Measurements from ENCODE around the gene NEK1. TPM values are rescaled to one million over a fixed set of nuclear protein-coding genes. Genes with fewer than 3 reads are reported as not detected.

Gene NEK1
- total and polyA plus RNA-seq, 2 donors (not counting 3 experiments of a cell fraction or from before 2014, with no cell fraction given): 2.6 to 10.1 TPM

DNA sequence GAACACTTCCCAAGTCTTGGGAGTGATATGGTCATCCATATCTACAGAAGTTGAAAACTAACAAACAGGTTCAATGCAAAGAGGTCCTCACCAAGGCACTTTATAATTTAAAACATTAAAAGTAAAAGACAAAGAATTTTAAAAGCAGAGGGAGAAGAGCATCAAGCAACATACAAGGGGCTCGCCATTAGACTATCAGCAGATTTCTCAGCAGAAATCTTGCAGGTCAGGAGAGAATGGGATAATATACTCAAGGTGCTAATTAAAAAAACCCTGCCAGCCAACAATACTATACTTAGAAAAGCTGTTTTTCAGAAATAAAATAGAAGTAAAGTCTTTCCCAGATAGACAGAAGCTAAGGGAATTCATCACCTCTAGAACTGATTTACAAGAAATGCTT is 121.2 kb downstream of the NEK1 start:
- H3K9ac ChIP-seq (replicated peaks; ENCODE audit: extremely low read depth, insufficient read depth, low read length): no peak overlapping the region
- dilution Hi-C loops (cut with MboI; ENCODE audit: extremely low pct_ligation_motif_present, low sequenced_read_pairs): no loop called here
- ChIA-PET CTCF (interaction anchor here (1.3 to 7.6 kb wide), 3 partner anchors 75 to 569 kb away, joined by 3 to 96 read pairs (median 6); no protein-coding TSS in a partner anchor), POLR2A (no interaction called here)
- H3K27ac ChIP-seq (ENCODE audit: insufficient read depth, low read depth, low read length): no peak overlapping the region
- H3K9me1 ChIP-seq (replicated peaks; ENCODE audit: control insufficient read depth, extremely low read depth, insufficient read depth, low read length): no peaks in the 10 kb centered on the region
- FAIRE-seq: no peak
- H3K79me2 ChIP-seq (ENCODE audit: control insufficient read depth, insufficient read depth, low read length): no peaks in the 10 kb centered on the region
- no peak overlapping the region for H3K4me3 ChIP-seq (replicated peaks in 1 of 3; ENCODE audit: insufficient read depth in 1 of 3, low read depth in 1 of 3, low read length in 3 of 3)
- TF ChIP-seq, protein P1, sequence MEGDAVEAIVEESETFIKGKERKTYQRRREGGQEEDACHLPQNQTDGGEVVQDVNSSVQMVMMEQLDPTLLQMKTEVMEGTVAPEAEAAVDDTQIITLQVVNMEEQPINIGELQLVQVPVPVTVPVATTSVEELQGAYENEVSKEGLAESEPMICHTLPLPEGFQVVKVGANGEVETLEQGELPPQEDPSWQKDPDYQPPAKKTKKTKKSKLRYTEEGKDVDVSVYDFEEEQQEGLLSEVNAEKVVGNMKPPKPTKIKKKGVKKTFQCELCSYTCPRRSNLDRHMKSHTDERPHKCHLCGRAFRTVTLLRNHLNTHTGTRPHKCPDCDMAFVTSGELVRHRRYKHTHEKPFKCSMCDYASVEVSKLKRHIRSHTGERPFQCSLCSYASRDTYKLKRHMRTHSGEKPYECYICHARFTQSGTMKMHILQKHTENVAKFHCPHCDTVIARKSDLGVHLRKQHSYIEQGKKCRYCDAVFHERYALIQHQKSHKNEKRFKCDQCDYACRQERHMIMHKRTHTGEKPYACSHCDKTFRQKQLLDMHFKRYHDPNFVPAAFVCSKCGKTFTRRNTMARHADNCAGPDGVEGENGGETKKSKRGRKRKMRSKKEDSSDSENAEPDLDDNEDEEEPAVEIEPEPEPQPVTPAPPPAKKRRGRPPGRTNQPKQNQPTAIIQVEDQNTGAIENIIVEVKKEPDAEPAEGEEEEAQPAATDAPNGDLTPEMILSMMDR (IDR thresholded peaks at IDR 0.05; ENCODE audit: extremely low read depth in 1 of 2, insufficient read depth in 1 of 2, low read depth in 1 of 2, low read length in 2 of 2): no peak
- TF ChIP-seq GATA2 (IDR thresholded peaks at IDR 0.05; ENCODE audit: insufficient read depth, insufficient read length, low read depth, low read length) (no peak), POLR2A (IDR thresholded peaks at IDR 0.05; ENCODE audit: low read depth, low read length) (no peak)
- BruUV-seq (replicated peaks): no TSS peak
- H3K27me3 ChIP-seq (ENCODE audit: control insufficient read depth in 2 of 2, insufficient read depth in 2 of 2, low read length in 2 of 2): no peaks in the 10 kb centered on the region
- no peaks in the 10 kb centered on the region for H3K9me3 ChIP-seq (replicated peaks; ENCODE audit: control insufficient read depth, insufficient read depth, low read length)
- H3K4me2 ChIP-seq (ENCODE audit: insufficient read depth, low read length): no peak overlapping the region
- no peaks in the 10 kb centered on the region for H4K20me1 ChIP-seq (replicated peaks; ENCODE audit: control insufficient read depth, extremely low read depth, insufficient read depth, low read length)
- intact Hi-C loops (cut with micrococcal nuclease): loop anchor here (5.0 kb wide), 1 partner anchor 904 kb away; no protein-coding TSS in a partner anchor
- no peak overlapping the region for H2AFZ ChIP-seq (ENCODE audit: low read depth, low read length)
- no peaks in the 10 kb centered on the region for H3K36me3 ChIP-seq (ENCODE audit: control insufficient read depth in 2 of 2, extremely low read depth in 1 of 2, insufficient read depth in 2 of 2, low read length in 2 of 2)
- DNase-seq (ENCODE audit: low read depth, low spot score): no peak
- no peaks in the 10 kb centered on the region for H3K4me1 ChIP-seq (ENCODE audit: control insufficient read depth, extremely low read depth, insufficient read depth, low read length)

DNA sequence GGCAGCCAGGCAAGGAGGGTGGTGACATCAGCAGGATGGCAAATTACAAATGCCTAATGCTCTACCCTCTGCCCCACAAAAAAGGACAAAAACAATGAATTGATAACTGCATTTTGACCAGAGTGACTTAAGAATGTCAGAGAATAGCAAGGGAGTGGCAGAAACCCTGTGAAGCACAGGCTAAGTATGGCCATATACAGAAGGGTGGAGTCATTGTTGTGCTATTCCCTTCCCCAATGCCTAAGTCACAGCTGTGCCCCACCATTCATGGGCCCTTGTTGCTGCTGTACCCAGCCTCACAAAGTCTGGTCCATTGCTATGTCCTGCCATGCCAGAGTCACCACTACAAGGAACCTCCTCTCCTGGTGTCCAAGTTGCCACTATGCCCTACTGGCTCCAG is 123.1 kb downstream of the NEK1 start:
- no peak for FAIRE-seq
- Histone ChIP-seq H3K9ac (replicated peaks; ENCODE audit: extremely low read depth, insufficient read depth, low read length) (no peak overlapping the region), H3K4me3 (replicated peaks in 1 of 3; ENCODE audit: insufficient read depth in 1 of 3, low read depth in 1 of 3, low read length in 3 of 3) (no peak overlapping the region), H3K4me1 (ENCODE audit: control insufficient read depth, extremely low read depth, insufficient read depth, low read length) (peaks cover 3% of the 10 kb centered on the region), H3K36me3 (ENCODE audit: control insufficient read depth in 2 of 2, extremely low read depth in 1 of 2, insufficient read depth in 2 of 2, low read length in 2 of 2) (no peaks in the 10 kb centered on the region), H3K79me2 (ENCODE audit: control insufficient read depth, insufficient read depth, low read length) (no peaks in the 10 kb centered on the region), H3K9me3 (replicated peaks; ENCODE audit: control insufficient read depth, insufficient read depth, low read length) (no peaks in the 10 kb centered on the region), H3K27me3 (ENCODE audit: control insufficient read depth in 2 of 2, insufficient read depth in 2 of 2, low read length in 2 of 2) (no peaks in the 10 kb centered on the region), H2AFZ (ENCODE audit: low read depth, low read length) (no peak overlapping the region), H3K9me1 (replicated peaks; ENCODE audit: control insufficient read depth, extremely low read depth, insufficient read depth, low read length) (no peaks in the 10 kb centered on the region), H3K27ac (ENCODE audit: insufficient read depth, low read depth, low read length) (no peak overlapping the region), H3K4me2 (ENCODE audit: insufficient read depth, low read length) (no peak overlapping the region), H4K20me1 (replicated peaks; ENCODE audit: control insufficient read depth, extremely low read depth, insufficient read depth, low read length) (no peaks in the 10 kb centered on the region)
- no TSS peak for BruUV-seq (replicated peaks)
- POLR2A ChIA-PET: interaction anchor here (1.1 kb wide), 1 partner anchor 479 kb away, joined by 7 read pairs; the partner anchor contains the start of gene CBR4
- intact Hi-C loops (cut with micrococcal nuclease): loop anchor here (5.0 to 10.0 kb wide), 3 partner anchors 175 to 1307 kb away; no protein-coding TSS in a partner anchor
- CTCF ChIA-PET: interaction anchor here (1.0 to 7.6 kb wide), 4 partner anchors 465 to 567 kb away, joined by 4 to 96 read pairs (median 11); partner anchors contain the start of gene CBR4
- no peak for DNase-seq (ENCODE audit: low read depth, low spot score)
- TF ChIP-seq, protein P2, sequence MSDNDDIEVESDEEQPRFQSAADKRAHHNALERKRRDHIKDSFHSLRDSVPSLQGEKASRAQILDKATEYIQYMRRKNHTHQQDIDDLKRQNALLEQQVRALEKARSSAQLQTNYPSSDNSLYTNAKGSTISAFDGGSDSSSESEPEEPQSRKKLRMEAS (IDR thresholded peaks at IDR 0.05; ENCODE audit: insufficient read depth, insufficient read length): no peak
- TF ChIP-seq JUN (IDR thresholded peaks at IDR 0.05; ENCODE audit: borderline replicate concordance, insufficient read depth, insufficient read length, low read depth) (no peak), POLR2AphosphoS5 (IDR thresholded peaks at IDR 0.05; ENCODE audit: insufficient read depth, low read depth, low read length) (no peak), GATA2 (IDR thresholded peaks at IDR 0.05; ENCODE audit: insufficient read depth, insufficient read length, low read depth, low read length) (no peak), MYC (IDR thresholded peaks at IDR 0.05; ENCODE audit: low read depth, low read length) (no peak)
- TF ChIP-seq, protein P1 (IDR thresholded peaks at IDR 0.05; ENCODE audit: extremely low read depth in 1 of 2, insufficient read depth in 1 of 2, low read depth in 1 of 2, low read length in 2 of 2): no peak
- dilution Hi-C loops (cut with MboI; ENCODE audit: extremely low pct_ligation_motif_present, low sequenced_read_pairs): loop anchor here (10.0 kb wide), 2 partner anchors 465 to 565 kb away; no protein-coding TSS in a partner anchor

Measured in endothelial cell of umbilical vein (primary cell).